HepG2 (cell line): ENCODE data around the gene TAB2. TPM values are rescaled to one million over a fixed set of nuclear protein-coding genes. Genes with fewer than 3 reads are reported as not detected.

ENCODE experiments used
- AKAP8 ChIP-seq: sonication (generic); formaldehyde crosslinking; IDR thresholded peaks from 2 replicates; pipeline ENCODE4 v1.5.1; 2020; ENCODE audit warnings: mild to moderate bottlenecking, missing genetic modification reagents
- ARHGAP35 ChIP-seq: sonication (generic); formaldehyde crosslinking; IDR thresholded peaks from 2 replicates; pipeline ENCODE4 v1.9.0; 2022; ENCODE audit warnings: mild to moderate bottlenecking, inconsistent platforms, moderate library complexity, missing genetic modification reagents, borderline replicate concordance
- FOXA3 ChIP-seq: IDR thresholded peaks from 2 replicates; pipeline ENCODE4 v1.6.1; 2016; ENCODE audit warnings: missing genetic modification reagents, missing compliant biosample characterization
- HNF1B ChIP-seq: sonication (generic); formaldehyde crosslinking; IDR thresholded peaks from 2 replicates; pipeline ENCODE4 v1.5.1; 2020; ENCODE audit warnings: mild to moderate bottlenecking, moderate library complexity, missing genetic modification reagents
- HNRNPL ChIP-seq: fragments of 200-400 bp; formaldehyde crosslinking; IDR thresholded peaks from 2 replicates; pipeline ENCODE4 v1.6.1; 2017; ENCODE audit warnings: mild to moderate bottlenecking, low read depth, low read length
- KLF12 ChIP-seq: sonication (generic); formaldehyde crosslinking; IDR thresholded peaks from 2 replicates; pipeline ENCODE4 v1.4.0; 2020; ENCODE audit warnings: missing genetic modification reagents, borderline replicate concordance
- MAX ChIP-seq: IDR thresholded peaks from 2 replicates; pipeline ENCODE4 v1.6.1; 2012; ENCODE audit warnings: inconsistent platforms
- PITX1 ChIP-seq: sonication (generic); formaldehyde crosslinking; IDR thresholded peaks from 2 replicates; pipeline ENCODE4 v1.5.1; 2020; ENCODE audit warnings: mild to moderate bottlenecking, missing genetic modification reagents
- SKIL ChIP-seq: sonication (generic); formaldehyde crosslinking; IDR thresholded peaks from 2 replicates; pipeline ENCODE4 v1.8.0; 2022; ENCODE audit warnings: missing genetic modification reagents, mild to moderate bottlenecking, moderate library complexity, borderline replicate concordance
- STAG1 ChIP-seq: sonication (generic); formaldehyde crosslinking; IDR thresholded peaks from 2 replicates; pipeline ENCODE4 v1.4.0; 2020; ENCODE audit warnings: missing genetic modification reagents
- TFDP1 ChIP-seq: IDR thresholded peaks from 2 replicates; pipeline ENCODE4 v1.6.1; 2016; ENCODE audit warnings: missing compliant biosample characterization, missing genetic modification reagents, borderline replicate concordance
- THAP7 ChIP-seq: sonication (generic); formaldehyde crosslinking; IDR thresholded peaks from 2 replicates; pipeline ENCODE4 v1.8.1; 2023; ENCODE audit warnings: mild to moderate bottlenecking, missing genetic modification reagents
- ZNF543 ChIP-seq: sonication (generic); formaldehyde crosslinking; IDR thresholded peaks from 2 replicates; pipeline ENCODE4 v1.4.0; 2020; ENCODE audit warnings: mild to moderate bottlenecking, missing genetic modification reagents
- ZNF597 ChIP-seq: sonication (generic); formaldehyde crosslinking; IDR thresholded peaks from 2 replicates; pipeline ENCODE4 v1.5.0; 2020; ENCODE audit warnings: missing genetic modification reagents
- polyA plus RNA-seq, 8 experiments: library from polyadenylated mRNA; depleted of rRNA in 3 of 8; stranded (reverse) in 7 of 8; unstranded in 1 of 8; fragments of >200 nt; fragmentation: Illumina TruSeq in 4 of 8; extraction: Trizol in 4 of 8; gene quantifications; 2 replicates each; pipeline versions ENCODE4 v1.2.1 to v1.2.3, GENCODE V29; 2011 to 2016; ENCODE audit warnings: low read depth in 4 of 8, missing spikeins in 1 of 8, mixed read lengths in 1 of 8; ENCODE audit not compliant: insufficient read depth in 1 of 8
- total RNA-seq, 5 experiments: library from RNA; depleted of rRNA; stranded (reverse); fragments of >200 nt; fragmentation: Illumina TruSeq; extraction: Trizol; gene quantifications; 2 replicates each; pipeline ENCODE4 v1.2.3, GENCODE V29; 2016; ENCODE audit warnings: low read depth in 1 of 5
- TF ChIP-seq, protein P1 (sequence below): sonication (generic); formaldehyde crosslinking; IDR thresholded peaks from 2 replicates; pipeline ENCODE4 v1.8.0; 2022; ENCODE audit warnings: mild to moderate bottlenecking, missing genetic modification reagents, moderate library complexity
- TF ChIP-seq, protein P2 (sequence below): sonication (generic); formaldehyde crosslinking; IDR thresholded peaks from 2 replicates; pipeline ENCODE4 v1.5.0; 2020; ENCODE audit warnings: missing genetic modification reagents

The TAB2 gene
- total and polyA plus RNA-seq, 2 of the 13 experiments (the other 11 are each of a cell fraction or from before 2014, with no cell fraction given): 23.7 to 50.2 TPM

DNA sequence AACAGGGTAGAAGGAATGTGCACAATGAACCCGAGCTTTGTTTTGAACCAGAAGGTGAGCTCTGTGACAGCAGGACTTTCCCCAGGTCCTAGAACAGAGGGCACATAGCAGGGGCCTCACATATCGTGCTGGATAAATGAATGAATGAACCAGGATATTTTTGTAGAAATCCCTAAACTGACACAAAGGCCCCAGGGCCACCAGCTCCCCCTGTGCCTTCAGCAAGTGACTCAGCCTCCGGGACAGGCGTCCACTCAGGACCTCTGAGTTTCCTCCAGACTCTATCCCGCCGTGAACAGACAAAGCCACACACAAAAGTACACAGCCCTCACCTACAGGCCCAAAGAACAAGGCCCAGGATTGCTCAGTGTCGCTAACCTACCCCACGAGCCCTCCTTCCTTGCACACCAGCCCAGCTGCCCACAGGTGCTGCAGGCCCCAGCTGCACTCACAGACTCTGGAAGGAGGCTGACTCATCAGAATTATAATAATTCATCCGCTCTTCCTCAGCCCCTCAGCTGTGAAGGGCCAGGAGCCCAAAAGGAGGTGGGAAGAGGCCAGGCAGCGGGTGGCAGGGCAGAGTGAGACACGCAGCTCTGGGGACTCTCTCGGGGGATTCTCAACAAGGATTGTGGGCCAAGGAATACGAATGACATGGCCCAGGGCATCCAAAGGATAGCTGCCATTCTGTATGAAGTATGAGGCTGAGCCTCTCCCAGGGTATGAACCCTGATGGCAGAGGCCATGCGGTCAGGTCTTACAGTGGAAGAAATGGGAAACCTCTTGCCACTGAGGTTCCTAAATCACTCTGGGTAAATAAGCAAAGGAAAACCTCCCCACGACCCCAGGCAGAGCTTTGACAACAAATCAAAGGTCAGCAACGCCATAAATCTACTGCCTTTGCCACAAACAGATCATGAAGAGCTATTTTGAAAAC lies 123.5 kb downstream of the TAB2 start (continued):
- TF ChIP-seq, protein P1, sequence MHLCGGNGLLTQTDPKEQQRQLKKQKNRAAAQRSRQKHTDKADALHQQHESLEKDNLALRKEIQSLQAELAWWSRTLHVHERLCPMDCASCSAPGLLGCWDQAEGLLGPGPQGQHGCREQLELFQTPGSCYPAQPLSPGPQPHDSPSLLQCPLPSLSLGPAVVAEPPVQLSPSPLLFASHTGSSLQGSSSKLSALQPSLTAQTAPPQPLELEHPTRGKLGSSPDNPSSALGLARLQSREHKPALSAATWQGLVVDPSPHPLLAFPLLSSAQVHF (CRISPR knock-in tag): no peak
- TF ChIP-seq ZNF543 (CRISPR knock-in tag) (0 out of 2 replicates have a peak, but pooled peaks have one; percentile 49), STAG1 (CRISPR knock-in tag) (no peak), AKAP8 (CRISPR knock-in tag) (0 out of 2 replicates have a peak, but pooled peaks have one; percentile 44), FOXA3 (CRISPR knock-in tag) (no peak), SKIL (CRISPR knock-in tag) (no peak), HNF1B (CRISPR knock-in tag) (no peak), MAX (peak; percentile 28; the same call in 1 of the 2 replicates), PITX1 (CRISPR knock-in tag) (peak; percentile 11; the same call in 1 of the 2 replicates), HNRNPL (no peak), ZNF597 (no peak), ARHGAP35 (no peak), THAP7 (CRISPR knock-in tag) (no peak), TFDP1 (no peak; the same call in 1 of the 2 replicates), KLF12 (CRISPR knock-in tag) (peak; percentile 74; the same call in 1 of the 2 replicates)
- TF ChIP-seq, protein P2, sequence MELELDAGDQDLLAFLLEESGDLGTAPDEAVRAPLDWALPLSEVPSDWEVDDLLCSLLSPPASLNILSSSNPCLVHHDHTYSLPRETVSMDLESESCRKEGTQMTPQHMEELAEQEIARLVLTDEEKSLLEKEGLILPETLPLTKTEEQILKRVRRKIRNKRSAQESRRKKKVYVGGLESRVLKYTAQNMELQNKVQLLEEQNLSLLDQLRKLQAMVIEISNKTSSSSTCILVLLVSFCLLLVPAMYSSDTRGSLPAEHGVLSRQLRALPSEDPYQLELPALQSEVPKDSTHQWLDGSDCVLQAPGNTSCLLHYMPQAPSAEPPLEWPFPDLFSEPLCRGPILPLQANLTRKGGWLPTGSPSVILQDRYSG: no peak
